ENCODE measurements around the gene PCK1. TPM values are rescaled to one million over a fixed set of nuclear protein-coding genes. Genes with fewer than 3 reads are reported as not detected.

The PCK1 gene
- total RNA-seq, 6 experiments from 2014 or later: not detected

DNA sequence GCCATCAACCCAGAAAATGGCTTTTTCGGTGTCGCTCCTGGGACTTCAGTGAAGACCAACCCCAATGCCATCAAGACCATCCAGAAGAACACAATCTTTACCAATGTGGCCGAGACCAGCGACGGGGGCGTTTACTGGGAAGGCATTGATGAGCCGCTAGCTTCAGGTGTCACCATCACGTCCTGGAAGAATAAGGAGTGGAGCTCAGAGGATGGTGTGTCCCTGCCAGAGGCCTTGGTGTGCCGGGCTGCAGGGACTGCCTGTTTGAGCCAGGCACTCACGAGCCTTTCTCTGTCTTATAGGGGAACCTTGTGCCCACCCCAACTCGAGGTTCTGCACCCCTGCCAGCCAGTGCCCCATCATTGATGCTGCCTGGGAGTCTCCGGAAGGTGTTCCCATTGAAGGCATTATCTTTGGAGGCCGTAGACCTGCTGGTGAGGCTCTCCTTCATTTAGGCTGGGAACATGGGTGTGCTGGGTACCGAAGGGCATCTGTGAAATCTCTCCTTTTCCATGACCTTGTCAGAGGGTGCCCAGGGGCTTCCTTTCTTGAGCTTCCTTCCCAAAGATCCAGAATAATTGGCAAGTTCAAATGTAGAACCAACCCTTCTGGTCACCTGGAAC is 3.4 kb downstream of the PCK1 start:
- no peak overlapping the region for H3K4me3 Mint-ChIP-seq
- no peak overlapping the region for H3K27ac Mint-ChIP-seq
- H3K27me3 Mint-ChIP-seq (ENCODE audit: insufficient read depth): peaks cover 43% of the 10 kb centered on the region
- H3K9me3 Mint-ChIP-seq: no peaks in the 10 kb centered on the region
- H3K4me1 Mint-ChIP-seq (ENCODE audit: low read depth): no peaks in the 10 kb centered on the region
- DNase-seq: no peak
- TF ChIP-seq, protein P1, sequence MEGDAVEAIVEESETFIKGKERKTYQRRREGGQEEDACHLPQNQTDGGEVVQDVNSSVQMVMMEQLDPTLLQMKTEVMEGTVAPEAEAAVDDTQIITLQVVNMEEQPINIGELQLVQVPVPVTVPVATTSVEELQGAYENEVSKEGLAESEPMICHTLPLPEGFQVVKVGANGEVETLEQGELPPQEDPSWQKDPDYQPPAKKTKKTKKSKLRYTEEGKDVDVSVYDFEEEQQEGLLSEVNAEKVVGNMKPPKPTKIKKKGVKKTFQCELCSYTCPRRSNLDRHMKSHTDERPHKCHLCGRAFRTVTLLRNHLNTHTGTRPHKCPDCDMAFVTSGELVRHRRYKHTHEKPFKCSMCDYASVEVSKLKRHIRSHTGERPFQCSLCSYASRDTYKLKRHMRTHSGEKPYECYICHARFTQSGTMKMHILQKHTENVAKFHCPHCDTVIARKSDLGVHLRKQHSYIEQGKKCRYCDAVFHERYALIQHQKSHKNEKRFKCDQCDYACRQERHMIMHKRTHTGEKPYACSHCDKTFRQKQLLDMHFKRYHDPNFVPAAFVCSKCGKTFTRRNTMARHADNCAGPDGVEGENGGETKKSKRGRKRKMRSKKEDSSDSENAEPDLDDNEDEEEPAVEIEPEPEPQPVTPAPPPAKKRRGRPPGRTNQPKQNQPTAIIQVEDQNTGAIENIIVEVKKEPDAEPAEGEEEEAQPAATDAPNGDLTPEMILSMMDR (IDR thresholded peaks at IDR 0.05): no peak
- no peaks in the 10 kb centered on the region for H3K36me3 Mint-ChIP-seq (ENCODE audit: low read depth)

DNA sequence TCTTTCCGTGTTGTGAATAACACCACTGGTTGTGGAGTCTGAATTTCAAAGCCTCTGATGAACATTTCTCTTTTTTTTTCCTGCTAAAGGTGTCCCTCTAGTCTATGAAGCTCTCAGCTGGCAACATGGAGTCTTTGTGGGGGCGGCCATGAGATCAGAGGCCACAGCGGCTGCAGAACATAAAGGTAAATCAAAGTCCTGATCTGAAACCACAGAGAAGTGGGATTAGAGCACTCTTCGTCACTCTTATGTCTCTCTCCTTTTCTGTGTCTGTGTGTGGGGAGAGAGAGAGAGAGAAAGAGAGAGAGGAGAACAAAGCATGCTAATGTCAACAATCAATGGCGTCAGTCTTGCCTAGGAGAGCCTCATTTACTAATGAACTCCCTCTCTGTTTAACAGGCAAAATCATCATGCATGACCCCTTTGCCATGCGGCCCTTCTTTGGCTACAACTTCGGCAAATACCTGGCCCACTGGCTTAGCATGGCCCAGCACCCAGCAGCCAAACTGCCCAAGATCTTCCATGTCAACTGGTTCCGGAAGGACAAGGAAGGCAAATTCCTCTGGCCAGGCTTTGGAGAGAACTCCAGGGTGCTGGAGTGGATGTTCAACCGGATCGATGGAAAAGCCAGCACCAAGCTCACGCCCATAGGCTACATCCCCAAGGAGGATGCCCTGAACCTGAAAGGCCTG is 4.2 kb downstream of the PCK1 start:
- TF ChIP-seq, protein P1 (IDR thresholded peaks at IDR 0.05): no peak
- no peak for DNase-seq
- Mint-ChIP-seq H3K4me3 (no peak overlapping the region), H3K9me3 (no peaks in the 10 kb centered on the region), H3K4me1 (ENCODE audit: low read depth) (no peaks in the 10 kb centered on the region), H3K36me3 (ENCODE audit: low read depth) (no peaks in the 10 kb centered on the region), H3K27me3 (ENCODE audit: insufficient read depth) (peaks cover 47% of the 10 kb centered on the region), H3K27ac (no peak overlapping the region)

DNA sequence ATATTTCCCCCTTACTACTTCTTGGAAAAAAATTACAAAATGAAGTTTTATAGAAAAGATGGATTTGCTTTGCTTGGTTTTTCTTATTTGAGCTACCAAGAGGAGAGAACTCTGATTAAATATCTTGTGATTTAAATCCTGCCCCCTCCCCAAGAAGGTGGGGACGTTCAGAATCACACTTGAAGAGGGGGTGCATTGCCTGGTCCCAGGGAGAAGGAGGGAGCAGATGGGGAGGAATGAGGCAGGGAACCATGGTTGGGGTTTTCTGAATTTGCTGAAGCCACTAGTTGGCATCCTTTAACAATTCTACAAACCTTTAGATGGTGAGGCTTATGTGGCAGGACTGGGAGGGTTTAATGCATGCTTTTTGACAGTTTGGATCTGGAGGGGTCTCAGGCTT is 5.5 kb downstream of the PCK1 start:
- no peaks in the 10 kb centered on the region for H3K36me3 Mint-ChIP-seq (ENCODE audit: low read depth)
- H3K4me3 Mint-ChIP-seq: no peak overlapping the region
- peaks cover 46% of the 10 kb centered on the region for H3K27me3 Mint-ChIP-seq (ENCODE audit: insufficient read depth)
- TF ChIP-seq, protein P1 (IDR thresholded peaks at IDR 0.05): no peak
- DNase-seq: no peak
- H3K27ac Mint-ChIP-seq: no peak overlapping the region
- no peaks in the 10 kb centered on the region for H3K9me3 Mint-ChIP-seq
- H3K4me1 Mint-ChIP-seq (ENCODE audit: low read depth): no peaks in the 10 kb centered on the region

DNA sequence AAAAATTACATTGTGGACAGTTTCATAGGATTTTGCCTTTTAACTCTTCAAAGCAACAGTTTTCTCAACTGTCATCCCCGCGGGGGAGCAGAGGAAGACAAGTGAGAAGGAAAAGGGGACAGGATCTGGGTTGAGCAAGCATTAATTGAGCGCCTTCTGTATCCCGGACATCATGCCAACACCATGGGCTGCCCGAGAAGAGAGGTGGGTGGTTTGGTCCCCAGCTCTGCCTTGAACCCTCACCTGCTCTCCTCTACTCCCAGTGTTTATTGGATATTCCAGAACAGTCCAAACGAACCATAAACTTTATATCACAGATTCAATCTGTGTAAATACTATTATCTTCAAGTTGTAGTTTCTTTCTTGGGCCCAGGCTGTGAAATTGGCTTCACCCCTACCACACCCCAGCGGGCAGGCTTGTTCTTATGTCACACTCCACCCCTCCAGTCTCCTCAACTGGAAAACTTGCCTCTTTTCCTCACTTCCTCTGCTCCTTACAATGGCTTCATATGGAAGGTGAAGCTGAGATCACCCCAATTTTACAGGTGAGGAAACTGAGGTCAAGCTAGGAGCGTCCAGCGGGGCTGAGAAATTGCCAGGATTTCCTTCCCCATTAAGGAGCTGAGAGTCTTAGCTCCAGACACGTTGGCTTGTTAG is 6.0 kb downstream of the PCK1 start:
- no peak for DNase-seq
- H3K27me3 Mint-ChIP-seq (ENCODE audit: insufficient read depth): peaks cover 49% of the 10 kb centered on the region
- no peaks in the 10 kb centered on the region for H3K9me3 Mint-ChIP-seq
- TF ChIP-seq, protein P1 (IDR thresholded peaks at IDR 0.05): no peak
- H3K36me3 Mint-ChIP-seq (ENCODE audit: low read depth): no peaks in the 10 kb centered on the region
- no peak overlapping the region for H3K4me3 Mint-ChIP-seq
- H3K4me1 Mint-ChIP-seq (ENCODE audit: low read depth): no peaks in the 10 kb centered on the region
- no peak overlapping the region for H3K27ac Mint-ChIP-seq

DNA sequence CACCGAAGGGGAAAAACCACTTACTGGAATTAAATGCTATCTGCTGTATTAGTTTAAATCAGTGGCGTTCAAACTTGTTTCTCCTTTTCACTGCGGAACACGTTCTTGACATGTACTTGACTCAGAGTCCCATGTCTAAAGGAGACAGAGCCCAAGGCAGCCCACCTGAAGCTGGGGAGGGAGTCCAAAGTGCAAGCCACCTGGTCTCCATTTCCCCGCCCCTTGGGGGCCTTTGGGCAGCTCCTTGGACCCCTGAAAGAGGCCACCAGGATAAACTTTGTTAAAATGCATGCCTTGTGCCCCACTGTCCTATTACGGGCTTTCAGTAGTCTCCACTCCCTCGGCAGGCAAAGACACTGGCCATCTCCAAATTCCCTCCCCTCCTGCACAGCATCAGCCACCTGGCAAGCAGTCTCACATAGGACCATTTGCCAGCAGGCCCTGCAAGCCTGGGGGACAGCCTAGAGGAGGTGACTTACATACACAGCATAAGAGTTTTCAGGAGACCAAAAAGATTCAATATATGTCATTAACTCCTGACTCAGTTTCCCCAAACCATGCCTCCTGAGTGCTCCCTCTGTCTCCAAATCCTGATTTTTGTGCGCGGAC is 6.7 kb downstream of the PCK1 start:
- Mint-ChIP-seq H3K4me3 (no peak overlapping the region), H3K4me1 (ENCODE audit: low read depth) (no peaks in the 10 kb centered on the region), H3K27ac (no peak overlapping the region), H3K36me3 (ENCODE audit: low read depth) (no peaks in the 10 kb centered on the region), H3K27me3 (ENCODE audit: insufficient read depth) (peaks cover 53% of the 10 kb centered on the region), H3K9me3 (no peaks in the 10 kb centered on the region)
- DNase-seq: no peak
- TF ChIP-seq, protein P1 (IDR thresholded peaks at IDR 0.05): no peak

Measured in HFFc6 (cell line).